NB4 (cell line): ENCODE results near the gene GALNT12.

Experiments used
- POLR2A ChIP-seq: IDR thresholded peaks from 2 replicates; pipeline ENCODE4 v1.6.1; 2011; ENCODE audit warnings: mild to moderate bottlenecking; ENCODE audit not compliant: insufficient read length; ENCODE audit errors: extremely low read depth
- TF ChIP-seq, protein P1 (sequence below): IDR thresholded peaks from one replicate; pipeline ENCODE4 v1.5.1; 2012; ENCODE audit warnings: low read depth, low read length
- TF ChIP-seq, protein P2 (sequence below): IDR thresholded peaks from 2 replicates; pipeline ENCODE4 v1.6.1; 2011; ENCODE audit warnings: low read depth, low read length

DNA sequence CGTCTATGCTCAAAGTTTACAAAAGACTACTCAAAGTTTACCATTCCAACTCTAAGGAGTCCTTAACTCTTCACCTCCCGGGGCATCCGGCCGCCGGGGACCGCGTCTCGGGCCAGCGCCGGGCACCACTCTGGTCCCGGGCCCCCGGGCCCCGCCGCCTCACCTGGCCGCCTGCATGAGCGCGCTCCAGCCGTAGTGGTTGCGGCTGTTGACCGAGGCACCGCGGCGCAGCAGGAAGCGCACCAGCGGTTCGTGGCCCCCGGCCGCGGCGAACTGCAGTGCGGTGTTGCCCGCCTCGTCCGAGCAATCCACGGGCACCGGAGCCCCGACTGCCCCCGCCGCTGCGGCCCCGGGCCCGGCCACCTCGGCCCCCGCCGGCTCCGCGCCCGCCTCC lies 11.5 kb upstream of the GALNT12 start:
- TF ChIP-seq, protein P1, sequence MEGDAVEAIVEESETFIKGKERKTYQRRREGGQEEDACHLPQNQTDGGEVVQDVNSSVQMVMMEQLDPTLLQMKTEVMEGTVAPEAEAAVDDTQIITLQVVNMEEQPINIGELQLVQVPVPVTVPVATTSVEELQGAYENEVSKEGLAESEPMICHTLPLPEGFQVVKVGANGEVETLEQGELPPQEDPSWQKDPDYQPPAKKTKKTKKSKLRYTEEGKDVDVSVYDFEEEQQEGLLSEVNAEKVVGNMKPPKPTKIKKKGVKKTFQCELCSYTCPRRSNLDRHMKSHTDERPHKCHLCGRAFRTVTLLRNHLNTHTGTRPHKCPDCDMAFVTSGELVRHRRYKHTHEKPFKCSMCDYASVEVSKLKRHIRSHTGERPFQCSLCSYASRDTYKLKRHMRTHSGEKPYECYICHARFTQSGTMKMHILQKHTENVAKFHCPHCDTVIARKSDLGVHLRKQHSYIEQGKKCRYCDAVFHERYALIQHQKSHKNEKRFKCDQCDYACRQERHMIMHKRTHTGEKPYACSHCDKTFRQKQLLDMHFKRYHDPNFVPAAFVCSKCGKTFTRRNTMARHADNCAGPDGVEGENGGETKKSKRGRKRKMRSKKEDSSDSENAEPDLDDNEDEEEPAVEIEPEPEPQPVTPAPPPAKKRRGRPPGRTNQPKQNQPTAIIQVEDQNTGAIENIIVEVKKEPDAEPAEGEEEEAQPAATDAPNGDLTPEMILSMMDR, result no peak
- TF ChIP-seq POLR2A, result no peak
- TF ChIP-seq, protein P2, sequence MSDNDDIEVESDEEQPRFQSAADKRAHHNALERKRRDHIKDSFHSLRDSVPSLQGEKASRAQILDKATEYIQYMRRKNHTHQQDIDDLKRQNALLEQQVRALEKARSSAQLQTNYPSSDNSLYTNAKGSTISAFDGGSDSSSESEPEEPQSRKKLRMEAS, result no peak
